COR-L47 (cell line): ENCODE measurements around the gene NUP50.
"Not testable (repeated sequence)": the region's sequence is repeated elsewhere in the genome, so short reads cannot be mapped to it uniquely, and the experiment has no call there.

Source experiments
- DNase-seq: peaks from one replicate; lab custom pipeline; 2025; lab: John Stamatoyannopoulos, UW

Gene NUP50

DNA sequence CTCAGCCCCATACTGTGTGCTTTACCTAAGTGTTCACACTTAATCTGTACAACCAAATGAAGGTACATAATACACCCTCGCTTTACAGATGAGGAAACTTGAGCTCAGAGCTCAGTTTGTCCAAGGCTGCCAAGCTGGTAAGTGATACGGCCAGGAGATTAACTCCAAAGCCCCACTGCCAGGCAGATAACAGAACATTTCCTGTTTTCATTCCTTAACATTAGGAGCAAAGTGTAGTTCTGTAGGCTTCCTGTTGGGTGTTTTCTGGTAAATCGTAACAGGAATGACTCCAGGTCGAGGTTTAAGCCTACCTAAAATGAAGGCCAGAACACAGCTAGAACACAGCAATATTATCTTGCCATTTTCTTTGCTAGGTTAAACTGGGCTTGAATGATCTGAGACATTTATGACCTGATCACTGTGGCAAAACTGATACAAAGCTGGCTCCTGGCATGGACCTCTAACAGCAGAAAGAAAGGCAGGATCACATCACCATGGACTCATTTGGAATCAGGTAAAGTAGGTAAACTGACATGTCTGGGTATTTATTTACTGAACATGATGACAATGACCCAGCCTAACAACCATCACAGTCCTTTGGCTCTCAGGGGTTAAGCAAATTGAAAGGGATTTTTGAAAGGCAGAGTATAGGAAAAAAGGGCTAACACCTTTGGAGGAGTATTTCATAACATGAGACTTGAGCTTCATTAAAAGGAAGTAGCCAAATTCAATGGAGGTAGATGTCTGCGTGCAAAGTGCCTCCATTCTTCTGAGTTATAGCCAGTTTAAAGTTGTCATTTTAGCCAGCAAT, 3.9 kb upstream of the NUP50 start:
- no peak for DNase-seq

DNA sequence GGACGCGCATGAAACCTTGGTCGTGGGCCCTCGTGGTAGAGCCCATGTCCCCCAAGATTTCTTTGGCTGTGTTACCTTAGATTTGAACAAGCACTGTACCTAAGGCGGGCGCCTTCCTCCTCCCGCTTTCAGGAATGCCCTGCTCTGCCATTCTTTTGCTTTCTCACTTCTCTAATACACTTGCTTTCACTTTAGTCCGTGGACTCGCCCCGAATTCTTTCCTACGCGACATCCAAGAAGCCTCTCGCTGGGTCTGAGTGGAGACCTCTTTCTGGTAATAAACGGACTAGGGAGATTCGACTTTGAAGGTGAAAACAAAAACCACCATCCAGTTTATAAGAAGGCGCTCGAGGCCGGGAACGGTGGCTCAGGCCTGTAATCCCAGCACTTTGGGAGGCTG, 1.2 kb upstream of the NUP50 start:
- no peak for DNase-seq

DNA sequence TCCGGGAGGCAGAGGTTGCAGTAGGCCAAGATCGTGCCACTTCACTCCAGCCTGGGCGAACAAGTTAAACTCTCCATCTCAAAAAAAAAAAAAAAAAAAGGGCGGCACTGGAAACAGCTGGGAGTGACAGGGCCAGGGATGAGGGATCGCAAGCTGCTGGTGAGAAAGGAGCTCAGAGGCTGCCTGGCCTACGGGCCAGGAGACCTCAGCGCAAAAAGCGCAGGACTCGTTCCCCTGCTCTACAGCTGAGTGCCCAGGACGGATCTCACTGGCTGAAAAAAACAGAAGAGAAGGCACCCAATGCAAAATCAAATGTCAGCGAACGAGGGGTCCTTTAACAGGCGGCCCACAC, 650 bp upstream of the NUP50 start:
- no peak for DNase-seq

DNA sequence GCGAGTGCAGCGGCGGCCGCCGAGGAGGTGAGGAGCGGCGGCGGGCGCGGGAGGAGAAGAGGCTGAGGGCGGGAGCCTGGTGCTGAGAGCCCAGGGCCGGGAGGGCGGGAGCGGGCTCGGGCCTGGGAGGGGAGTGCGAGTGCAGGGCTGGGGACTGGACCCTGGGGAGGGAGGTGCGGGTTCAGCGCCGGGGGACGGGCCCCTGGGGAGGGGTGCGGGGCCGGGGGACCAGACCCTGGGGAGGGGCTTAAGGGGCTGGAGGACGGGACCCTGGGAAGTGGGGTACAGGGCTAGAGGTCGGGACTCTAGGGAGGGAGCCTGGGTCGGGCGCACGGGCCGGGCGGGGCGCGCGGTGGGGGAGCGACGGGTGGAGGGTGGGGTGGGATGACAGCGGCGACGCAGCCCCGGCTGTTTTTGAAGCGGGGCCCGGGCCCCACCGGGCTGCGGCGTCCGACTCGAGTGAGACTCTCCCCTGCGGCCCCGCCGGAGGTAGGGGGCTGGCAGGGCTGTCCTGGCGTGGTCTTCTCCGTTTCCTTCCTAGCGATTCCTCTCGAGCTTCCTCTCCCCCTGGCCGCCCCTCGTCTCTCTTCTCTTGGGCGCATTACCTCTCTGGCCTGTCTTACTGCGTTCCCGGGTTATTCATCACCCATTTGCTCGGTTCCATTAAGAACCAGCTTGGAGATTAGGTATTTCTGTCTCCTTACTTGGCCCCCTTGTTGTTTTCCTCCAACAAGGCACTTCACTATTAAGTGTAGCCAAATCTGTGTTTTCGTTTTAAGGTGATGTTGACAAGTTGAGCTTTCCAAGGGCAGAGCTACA, 754 bp downstream of the NUP50 start:
- DNase-seq, result no peak

DNA sequence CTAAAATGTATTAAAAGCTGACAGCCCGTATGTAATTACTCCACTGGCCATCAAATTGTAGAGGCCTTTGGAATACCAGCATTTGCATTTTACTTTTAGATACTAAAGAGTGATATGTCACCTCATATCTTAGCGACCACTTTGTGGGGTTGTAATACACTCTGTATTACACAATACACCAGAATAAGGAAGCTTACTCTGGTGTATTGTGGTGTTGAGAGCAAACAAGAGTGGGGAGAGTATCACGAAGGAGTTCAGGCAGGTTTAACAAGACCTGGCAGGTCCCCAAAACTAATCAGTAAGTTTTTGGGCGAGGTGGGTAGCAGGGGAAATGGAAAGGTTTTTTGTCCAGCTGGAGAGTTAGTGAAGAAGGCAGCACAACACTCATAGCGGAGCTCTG, 3.2 kb downstream of the NUP50 start:
- no peak for DNase-seq

DNA sequence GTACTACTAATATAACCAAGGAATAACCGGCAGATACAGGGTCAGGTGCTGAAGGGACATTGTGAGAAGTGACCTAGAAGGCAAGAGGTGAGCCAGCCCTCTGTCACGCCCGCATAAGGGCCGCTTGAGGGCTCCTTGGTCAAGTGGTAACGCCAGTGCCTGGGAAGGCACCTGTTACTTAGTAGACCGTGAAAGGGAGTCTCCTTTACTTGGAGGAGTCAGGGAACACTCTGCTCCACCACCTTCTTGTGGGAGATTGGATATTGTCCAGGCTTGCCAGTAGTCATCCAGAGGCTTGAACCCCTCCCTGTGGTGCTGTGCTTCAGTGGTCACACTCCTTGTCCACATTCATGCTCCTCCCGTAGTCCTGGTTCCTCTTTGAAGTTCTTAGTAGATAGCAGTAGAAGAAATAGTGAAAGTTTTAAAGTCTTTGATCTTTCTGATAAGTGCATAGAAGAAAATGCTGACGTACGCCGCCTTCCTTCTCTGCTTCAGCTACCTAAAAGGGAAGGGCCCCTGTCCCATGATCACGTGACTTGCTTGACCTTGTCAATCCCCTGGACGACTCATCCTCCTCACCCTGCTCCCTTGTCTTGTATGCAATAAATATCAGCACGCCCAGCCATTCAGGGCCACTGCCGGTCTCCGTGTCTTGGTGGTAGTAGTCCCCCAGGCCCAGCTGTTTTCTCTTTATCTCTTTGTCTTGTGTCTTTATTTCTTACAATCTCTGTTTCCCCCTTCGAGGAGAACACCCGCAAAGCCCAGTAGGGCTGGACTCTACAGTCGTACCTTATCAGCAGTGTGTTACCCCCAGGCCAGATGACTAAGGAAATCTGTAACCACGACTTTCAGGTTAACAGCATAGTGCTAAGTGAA, 6.1 kb downstream of the NUP50 start:
- no peak for DNase-seq

DNA sequence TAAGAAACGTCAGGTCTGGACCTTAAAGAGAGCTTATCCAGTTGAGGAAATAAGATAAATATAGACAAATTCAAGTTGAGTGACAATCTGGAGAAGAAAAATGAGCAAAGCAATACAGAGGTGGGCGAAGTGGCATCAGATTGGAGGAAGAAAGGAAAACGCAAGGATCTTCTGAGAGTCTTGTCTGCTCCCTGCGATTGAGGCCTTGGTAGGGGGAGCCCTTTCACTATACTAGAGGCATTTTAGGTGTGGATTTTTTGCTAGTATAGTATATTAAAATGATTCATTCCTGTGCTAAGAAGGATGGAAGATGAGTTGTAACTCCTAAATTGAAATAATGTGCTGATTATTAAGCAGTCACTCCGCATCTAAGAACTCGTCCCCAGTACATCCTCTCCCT, 8.1 kb downstream of the NUP50 start:
- no peak for DNase-seq

DNA sequence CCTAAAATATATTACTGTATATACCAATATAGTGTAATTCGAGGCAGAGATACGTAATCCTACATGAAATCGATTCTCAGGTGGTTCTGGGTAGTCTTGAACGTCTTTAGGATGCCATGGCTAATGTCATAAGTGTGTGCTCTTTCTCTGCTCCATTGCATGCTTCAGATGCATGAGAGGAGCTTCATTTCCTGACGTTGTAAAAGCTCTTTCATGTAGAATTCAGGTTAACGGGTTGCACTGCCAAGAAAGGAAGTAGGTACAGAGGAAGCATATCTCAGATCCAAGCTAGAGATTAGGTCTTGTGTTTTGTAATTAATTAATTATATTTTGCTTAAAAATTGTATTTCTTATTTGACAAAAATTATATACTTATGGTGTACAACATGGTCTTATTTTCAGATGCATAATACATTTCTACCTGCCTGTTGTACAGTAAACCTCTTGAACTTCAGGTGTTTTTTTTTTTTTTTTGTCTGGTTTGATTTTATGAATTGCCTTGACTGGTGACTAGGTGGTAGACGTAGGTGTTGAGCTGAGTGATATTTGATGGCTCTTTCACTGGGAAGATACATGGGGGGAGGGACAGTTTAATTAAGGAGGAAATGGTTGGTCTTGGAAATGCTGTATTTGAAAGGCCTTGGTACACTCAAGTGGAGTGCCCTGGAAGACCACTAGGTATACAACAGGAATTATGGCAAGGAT, 9.3 kb downstream of the NUP50 start:
- no peak for DNase-seq

DNA sequence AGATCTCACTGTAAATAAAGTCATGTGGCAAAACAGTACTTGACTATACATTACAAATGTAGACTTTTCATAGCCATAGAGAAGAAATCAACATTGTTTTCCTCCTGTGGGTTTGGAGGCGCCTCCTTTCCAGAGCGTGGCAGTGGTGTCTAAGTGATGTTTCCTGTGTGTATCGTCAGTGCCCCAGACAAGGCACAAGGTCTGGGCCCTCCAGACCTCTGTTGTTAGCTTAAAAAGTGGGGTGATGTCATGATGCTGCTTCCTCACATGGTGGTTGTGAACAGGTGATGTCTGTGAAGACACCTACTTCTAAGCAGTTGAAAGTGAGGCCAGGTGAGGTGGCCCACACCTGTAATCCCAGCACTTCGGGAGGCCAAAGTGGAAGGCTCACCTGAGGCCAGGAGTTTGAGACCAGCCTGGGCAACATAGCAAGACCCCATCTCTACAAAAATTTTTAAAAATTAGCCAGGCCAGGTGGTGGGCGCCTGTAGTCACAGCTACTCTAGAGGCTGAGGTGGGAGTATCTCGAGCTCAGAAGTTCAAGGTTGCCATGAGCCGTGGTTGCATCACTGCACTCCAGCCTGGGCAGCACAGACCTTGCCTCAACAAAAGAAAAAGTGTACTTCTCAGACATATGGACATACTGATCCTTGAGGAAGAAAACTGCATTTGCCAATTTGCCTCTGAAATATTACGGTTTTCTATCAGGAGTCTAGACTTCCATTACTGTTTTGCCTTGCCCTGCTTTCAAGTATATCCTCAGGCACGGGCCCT, 15.7 kb downstream of the NUP50 start:
- DNase-seq, result no peak

DNA sequence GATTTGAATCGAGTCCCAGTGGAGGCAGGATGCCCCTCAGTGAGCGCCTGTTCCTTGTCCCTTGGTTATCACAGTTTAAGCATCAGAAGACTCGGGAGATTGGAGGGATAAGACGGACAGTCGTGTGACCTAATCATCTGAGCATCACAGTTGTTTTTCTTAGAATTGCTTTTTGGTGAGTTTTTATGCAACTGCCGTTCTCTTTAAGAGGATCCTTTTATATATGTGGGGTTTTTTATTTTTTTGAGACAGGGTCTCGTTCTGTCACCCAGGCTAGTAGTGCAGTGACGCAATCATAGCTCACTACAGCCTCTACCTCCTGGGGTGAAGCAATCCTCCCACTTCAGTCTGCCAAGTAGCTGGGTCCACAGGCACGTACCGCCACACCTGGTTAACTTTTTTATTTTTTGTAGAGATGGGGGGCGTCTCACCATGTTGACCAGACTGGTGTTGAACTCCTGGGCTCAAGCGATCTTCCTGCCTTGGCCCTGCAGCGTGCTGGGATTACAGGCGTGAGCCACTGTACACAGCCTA, 16.5 kb downstream of the NUP50 start:
- DNase-seq, result no peak

DNA sequence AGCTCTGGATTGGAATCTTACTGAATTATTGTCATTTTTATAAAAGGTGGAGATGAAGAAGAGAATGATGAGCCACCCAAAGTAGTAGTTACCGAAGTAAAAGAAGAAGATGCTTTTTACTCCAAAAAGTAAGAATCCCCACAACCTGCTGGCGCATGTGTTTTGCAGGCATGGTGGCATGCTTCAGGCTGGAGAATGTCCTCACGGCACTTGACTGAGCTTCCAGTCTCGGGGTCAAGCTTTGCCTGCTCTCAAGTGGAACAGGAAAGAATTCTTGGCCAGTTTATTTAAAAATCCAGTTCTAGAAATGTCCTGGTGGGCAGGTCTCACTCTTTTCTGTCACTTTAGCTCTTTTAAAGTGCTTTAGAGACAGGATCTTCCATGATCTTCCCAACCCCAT, 17.5 kb downstream of the NUP50 start:
- DNase-seq, result no peak

DNA sequence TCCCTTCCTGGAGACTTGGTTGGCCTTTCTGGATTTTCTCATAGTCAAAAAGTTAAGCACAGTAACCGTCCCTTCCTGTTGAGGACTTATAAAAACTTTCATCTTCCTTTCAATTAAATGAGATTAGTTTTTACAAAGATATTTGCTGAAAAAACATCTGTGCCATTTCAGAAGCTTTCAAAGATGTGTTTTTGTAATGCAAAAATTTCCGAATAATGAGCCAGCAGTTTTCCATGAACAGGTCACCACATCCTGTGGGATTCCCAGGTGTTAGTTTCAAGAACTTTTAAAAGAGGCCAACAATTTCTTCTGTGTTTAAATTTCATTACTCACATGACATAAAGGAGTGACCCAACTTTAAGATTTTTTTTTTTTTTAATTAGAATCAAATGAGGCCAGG, 18.0 kb downstream of the NUP50 start:
- no peak for DNase-seq

DNA sequence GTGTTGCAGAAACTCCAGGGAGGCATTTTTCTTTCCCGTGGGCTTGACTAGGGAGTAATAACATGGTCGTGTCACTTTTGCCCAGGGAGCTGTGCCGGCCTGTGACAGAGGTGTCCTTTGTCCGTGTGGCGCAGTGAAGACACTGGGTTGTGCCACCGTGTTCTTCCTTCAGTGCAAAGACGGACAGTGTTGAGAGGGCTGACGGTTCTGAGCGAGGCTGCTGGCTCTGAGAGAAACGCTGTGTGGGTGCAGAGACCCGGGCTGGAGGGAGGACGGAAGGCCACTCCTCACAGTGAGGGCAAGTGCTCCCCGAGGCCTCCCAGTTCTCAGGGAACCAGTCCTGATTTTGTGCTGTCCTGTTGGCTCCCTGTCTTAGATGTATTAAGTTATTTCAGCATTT, 20.2 kb downstream of the NUP50 start:
- DNase-seq, result no peak

DNA sequence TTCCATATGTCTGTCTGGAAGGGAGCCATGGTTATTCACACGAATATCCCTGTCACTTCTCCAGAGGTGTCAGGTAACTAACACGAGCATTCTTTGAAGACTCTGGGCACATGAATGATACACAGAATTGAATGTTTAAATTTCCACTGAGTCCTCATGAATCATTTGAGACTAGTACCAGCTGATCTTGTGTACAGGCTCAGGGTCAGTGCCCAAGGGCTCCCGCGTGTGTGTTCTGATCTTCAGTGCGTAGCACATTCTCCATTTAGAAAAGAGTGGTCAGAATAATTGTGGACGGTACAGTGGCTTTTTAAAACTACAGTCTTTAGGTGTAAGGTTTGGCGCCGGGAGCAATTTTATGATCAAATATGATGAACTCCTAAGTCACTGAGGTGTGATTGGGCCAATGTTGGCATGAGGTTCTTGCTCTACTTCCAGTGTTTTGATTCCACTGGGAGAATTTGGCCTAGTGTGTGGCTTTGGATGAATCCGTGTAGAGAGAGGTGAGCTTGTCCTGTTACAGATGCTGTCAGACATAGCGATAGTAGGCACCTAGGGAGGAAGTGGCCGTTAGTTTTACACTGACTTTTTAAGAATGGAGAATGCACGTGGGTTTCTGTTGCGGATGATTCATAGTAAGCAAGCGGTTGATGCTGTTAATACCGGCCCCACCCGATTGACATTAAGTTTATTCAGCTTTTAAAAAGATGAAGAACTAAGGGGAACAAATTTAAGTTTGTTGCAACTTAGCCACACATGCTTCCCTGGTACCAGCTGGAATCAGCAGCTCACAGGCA, 22.2 kb downstream of the NUP50 start:
- DNase-seq, result no peak

DNA sequence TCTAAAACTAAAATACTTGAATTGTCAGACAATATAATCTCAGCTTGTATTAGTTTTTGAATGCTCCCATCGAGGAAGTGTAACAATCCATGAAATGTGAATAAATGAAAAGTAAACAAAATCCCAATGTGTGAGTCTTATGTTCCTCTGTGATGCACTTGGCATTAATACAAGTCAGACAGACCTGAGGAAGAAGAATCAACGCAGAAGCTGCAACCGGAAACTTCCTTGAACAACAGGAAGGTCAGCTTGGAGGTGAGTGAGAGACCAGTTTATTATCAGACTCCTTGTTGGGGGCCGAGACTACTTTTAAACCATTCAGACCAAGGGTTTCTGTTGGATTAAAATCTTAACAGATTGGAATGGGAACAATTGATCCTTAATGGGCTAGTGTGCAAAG, 24.2 kb downstream of the NUP50 start:
- no peak for DNase-seq

DNA sequence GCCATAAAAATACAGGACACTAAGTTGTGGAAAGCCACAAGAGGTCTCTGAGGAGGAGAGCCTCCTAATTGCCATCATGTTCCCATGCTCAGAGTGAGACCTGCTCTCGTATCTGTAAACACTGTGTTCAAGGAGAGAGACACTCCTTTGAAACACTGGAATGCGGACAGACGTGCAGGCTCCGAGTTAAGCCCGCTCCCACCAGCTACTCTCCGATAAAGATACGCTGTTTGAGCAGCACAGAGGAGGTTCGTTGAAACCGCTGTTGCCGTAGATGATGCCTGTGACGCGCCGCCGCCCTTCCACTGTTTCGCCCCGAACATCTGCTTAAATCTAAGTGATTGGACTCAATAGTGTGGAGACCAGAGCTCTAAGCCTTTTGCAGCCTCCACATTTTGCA, 25.1 kb downstream of the NUP50 start:
- DNase-seq, result no peak

DNA sequence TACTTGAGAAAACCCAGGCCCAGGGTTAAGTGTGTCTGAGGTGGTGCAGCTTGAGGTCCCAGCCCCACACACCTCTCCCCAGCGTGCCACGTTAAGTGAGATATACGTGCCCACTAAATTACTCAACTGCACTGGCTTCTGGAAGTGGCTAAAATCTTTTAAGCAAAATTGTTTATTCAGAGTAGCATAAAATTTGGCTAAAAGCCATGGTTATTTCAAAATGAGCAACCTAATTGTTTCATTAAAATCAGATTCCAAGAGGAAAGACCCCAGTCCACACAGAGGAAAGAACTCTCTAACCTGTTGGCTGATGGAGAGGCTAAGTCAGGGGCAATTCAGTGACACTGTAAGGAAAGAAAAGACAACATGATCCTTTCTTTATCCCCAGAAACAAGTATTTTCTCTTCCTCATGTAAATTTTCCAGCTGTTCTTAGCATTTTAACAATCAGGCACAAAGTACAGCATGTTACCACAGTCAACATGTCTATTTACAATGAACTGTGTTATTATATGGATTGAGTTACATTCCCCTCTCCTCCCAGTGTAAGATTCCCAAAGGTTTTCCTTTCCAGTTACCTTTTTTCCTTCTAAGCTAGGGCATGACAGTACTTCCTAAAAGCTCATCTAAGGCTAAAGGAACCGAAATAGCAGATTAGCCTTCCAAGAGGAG, 26.6 kb downstream of the NUP50 start:
- no peak for DNase-seq

DNA sequence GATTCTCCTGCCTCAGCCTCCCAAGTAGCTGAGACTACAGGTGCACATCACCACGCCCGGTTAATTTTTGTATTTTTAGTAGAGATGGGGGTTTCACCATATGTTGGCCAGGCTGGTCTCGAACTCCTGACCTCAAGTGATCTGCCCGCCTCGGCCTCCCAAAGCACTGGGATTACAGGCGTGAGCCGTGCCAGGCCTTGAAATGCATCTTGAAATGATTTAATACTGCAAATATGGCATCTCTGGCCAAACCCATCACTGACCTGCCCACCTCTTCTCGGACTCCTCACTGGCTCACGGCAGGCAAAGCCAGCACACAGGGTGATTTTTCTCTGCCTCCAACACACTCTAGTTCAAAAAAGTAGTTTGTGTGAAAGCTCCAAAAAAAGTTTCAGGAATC, 28.0 kb downstream of the NUP50 start:
- DNase-seq, result not testable (repeated sequence)

DNA sequence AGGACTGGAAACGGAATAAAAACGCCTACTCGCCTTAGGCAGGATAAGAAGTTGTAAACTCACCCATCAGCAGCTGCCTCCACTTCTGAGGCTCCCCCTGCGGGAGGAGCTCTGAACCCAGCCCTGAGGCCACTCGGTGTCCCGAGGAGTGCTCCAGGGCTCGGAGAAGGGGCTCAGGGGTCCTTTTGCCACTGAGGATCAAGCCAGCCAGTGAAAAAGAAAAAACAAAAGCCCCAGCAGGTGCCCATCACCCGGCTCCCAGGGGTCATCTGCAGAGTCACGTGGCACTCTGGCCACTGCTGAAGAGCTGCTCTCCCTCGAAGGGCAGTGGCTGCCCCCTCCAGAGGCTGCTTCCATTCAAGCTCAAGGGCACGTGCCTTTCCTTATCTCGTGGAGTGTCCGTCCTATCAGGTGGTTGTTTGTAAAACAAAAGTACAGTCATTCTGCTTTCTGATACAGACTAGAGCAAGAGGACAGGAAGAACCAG, 29.0 kb downstream of the NUP50 start:
- DNase-seq, result no peak
